ENCODE data around the gene CES2.

CES2 gene

DNA sequence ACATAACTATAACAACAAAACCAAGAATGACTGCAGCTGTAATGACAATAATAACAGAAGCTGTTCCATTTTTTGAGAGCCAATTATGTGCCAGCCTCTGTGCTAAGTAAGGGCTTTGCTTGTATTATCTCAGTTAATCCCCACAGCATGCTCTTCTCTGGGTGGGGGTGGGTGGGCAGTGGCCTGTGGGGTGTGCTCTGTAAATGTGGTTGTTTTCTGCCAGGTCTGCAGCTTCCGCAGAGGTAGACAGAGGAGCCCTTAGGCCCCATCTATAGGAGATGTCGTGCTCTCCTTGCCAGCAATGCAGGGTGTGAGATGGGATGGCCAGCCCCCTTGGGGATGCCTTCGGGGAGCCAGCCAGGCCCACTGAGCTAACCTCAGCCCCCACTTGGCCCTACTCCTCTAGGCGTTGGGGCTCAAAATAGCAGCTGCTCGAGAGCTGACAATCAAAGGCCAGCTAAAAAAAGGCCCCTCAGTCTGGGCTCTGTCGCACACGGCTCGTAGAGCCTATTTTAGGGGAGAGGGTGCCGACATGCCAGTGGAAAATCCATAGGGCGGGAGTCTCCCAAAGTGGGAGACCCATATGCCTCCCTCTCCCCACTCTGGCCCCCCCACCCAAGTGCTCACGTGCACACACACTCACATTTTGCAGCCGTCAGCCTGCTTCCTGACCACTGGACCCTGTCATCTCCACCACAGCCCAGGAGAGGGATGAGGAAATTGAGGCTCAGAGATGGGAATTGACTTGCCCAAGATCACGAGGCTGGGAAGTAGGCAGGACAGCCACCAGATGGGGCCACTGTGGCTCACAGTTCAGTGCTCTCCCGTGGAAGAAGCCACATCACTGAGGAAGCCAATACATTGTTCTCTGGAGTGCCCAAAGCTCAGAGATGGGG is 32.4 kb upstream of the CES2 start:
- no peak for DNase-seq
- no peaks in the 10 kb centered on the region for H3K9me3 ChIP-seq (ENCODE audit: control extremely low read depth in 1 of 5, control insufficient read depth in 4 of 5, insufficient read depth in 2 of 5, low read depth in 1 of 5, low read length in 4 of 5)
- peaks cover 0 to 10% (median 2%) of the 10 kb centered on the region in 4 experiments for H3K4me1 ChIP-seq (ENCODE audit: control extremely low read depth in 1 of 4, control insufficient read depth in 4 of 4, insufficient read depth in 4 of 4, low read length in 3 of 4)
- POLR2A ChIA-PET = no interaction called here
- peaks cover 0 to 5% (median 0%) of the 10 kb centered on the region in 5 experiments for H3K27me3 ChIP-seq (replicated peaks in 2 of 5; ENCODE audit: control insufficient read depth in 4 of 5, insufficient read depth in 5 of 5, low read length in 4 of 5)
- CTCF ChIA-PET = interaction anchor here (1.3 to 30.6 kb wide), 5 partner anchors 7 to 29 kb away, joined by 3 to 473 read pairs (median 6); partner anchors contain the start of genes CDH16, PDP2 and RRAD
- H3K36me3 ChIP-seq (ENCODE audit: control insufficient read depth in 4 of 4, insufficient read depth in 4 of 4, low read length in 3 of 4) = no peaks in the 10 kb centered on the region
- 70% methylated on average over 4 of the region's 14 CpGs for WGBS (ENCODE audit: insufficient coverage)
- H3K27ac ChIP-seq (ENCODE audit: insufficient read depth in 1 of 2, low read depth in 1 of 2, low read length in 2 of 2, poor library complexity in 1 of 2, severe bottlenecking in 2 of 2) = no peak overlapping the region
- no peak overlapping the region for H3K4me3 ChIP-seq (ENCODE audit: control insufficient read depth in 1 of 7, extremely low read depth in 1 of 7, insufficient read depth in 4 of 7, low read depth in 2 of 7, low read length in 6 of 7)

DNA sequence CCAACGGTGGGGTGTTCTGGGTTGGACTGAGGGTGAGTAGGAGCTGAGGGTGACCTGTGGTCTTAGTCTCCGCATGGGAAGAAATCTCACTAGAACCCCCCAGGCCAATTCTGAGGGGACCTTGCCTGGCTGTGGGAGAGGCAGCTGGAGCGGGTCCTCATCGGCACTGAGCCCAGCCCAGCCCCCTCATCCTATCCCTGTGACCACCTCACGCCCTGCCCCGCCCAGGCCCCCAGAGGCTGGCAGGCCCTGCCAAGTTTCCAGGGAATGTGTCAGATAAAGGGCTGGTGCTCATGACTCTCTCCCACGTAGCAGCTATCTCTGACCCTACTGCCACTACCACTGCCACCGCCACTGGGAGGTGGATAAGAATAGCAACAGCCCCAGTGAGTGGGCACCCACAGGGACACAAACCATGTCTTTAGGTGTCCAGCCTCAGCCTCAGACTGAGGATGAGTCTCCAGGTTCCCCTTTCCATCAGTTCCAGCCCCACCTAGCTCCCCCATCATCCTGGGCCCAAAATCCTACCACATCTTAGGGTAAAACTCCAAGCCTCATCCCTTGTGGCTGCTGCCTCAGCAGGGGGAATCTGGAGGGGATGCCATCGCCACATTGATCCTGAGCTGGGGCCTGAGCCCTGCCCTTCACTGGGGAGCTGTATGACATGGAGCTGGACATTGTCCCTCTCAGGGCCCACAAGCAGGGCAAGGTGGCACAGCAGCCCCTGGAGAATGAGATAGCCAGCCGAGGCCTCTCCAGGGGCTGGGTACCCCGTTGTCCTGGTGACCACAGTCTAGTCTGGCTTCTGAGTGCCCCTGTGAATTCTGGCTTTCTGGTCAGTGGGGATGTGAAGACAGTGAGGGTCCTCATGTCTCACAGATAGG is 31.5 kb upstream of the CES2 start:
- Histone ChIP-seq H3K27ac (ENCODE audit: insufficient read depth in 1 of 2, low read depth in 1 of 2, low read length in 2 of 2, poor library complexity in 1 of 2, severe bottlenecking in 2 of 2) (no peak overlapping the region), H3K4me1 (ENCODE audit: control extremely low read depth in 1 of 4, control insufficient read depth in 4 of 4, insufficient read depth in 4 of 4, low read length in 3 of 4) (peaks cover 0 to 10% (median 2%) of the 10 kb centered on the region in 4 experiments), H3K27me3 (replicated peaks in 2 of 5; ENCODE audit: control insufficient read depth in 4 of 5, insufficient read depth in 5 of 5, low read length in 4 of 5) (peaks cover 0 to 7% (median 0%) of the 10 kb centered on the region in 5 experiments), H3K36me3 (ENCODE audit: control insufficient read depth in 4 of 4, insufficient read depth in 4 of 4, low read length in 3 of 4) (no peaks in the 10 kb centered on the region), H3K4me3 (ENCODE audit: control insufficient read depth in 1 of 7, extremely low read depth in 1 of 7, insufficient read depth in 4 of 7, low read depth in 2 of 7, low read length in 6 of 7) (no peak overlapping the region), H3K9me3 (ENCODE audit: control extremely low read depth in 1 of 5, control insufficient read depth in 4 of 5, insufficient read depth in 2 of 5, low read depth in 1 of 5, low read length in 4 of 5) (no peaks in the 10 kb centered on the region)
- POLR2A ChIA-PET = no interaction called here
- CTCF ChIA-PET = interaction anchor here (1.0 to 30.6 kb wide), 7 partner anchors 8 to 71 kb away, joined by 3 to 473 read pairs (median 4); partner anchors contain the start of genes CDH16, PDP2 and RRAD
- DNase-seq = no peak
- 96% methylated on average over 9 of the region's 11 CpGs for WGBS (ENCODE audit: insufficient coverage)

DNA sequence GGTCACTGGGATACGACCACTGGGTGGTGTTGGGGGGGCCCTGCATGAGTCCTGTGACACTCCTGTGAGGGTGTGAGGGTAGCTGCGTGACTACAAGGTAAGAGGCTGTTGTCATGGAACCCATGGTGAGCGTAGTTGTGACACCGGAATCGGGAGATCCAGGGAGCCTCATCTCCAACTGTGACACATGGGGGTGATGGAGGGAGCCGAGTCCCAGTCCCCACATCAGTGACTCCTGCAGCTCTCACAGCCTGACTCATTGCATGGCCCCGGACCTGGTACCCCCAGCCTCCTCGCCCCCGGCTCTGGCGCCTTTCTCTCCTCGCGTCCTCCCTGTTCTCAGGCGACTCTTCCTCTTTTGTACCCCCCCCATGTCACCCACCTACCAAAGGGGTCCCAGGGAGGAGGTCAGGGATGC is 30.9 kb upstream of the CES2 start:
- H3K27ac ChIP-seq (ENCODE audit: insufficient read depth in 1 of 2, low read depth in 1 of 2, low read length in 2 of 2, poor library complexity in 1 of 2, severe bottlenecking in 2 of 2) = no peak overlapping the region
- CTCF ChIA-PET = interaction anchor here (1.0 to 30.6 kb wide), 5 partner anchors 9 to 71 kb away, joined by 3 to 473 read pairs (median 5); partner anchors contain the start of genes CDH16 and RRAD
- WGBS (ENCODE audit: insufficient coverage) = 100% methylated on average over 4 of the region's 13 CpGs

DNA sequence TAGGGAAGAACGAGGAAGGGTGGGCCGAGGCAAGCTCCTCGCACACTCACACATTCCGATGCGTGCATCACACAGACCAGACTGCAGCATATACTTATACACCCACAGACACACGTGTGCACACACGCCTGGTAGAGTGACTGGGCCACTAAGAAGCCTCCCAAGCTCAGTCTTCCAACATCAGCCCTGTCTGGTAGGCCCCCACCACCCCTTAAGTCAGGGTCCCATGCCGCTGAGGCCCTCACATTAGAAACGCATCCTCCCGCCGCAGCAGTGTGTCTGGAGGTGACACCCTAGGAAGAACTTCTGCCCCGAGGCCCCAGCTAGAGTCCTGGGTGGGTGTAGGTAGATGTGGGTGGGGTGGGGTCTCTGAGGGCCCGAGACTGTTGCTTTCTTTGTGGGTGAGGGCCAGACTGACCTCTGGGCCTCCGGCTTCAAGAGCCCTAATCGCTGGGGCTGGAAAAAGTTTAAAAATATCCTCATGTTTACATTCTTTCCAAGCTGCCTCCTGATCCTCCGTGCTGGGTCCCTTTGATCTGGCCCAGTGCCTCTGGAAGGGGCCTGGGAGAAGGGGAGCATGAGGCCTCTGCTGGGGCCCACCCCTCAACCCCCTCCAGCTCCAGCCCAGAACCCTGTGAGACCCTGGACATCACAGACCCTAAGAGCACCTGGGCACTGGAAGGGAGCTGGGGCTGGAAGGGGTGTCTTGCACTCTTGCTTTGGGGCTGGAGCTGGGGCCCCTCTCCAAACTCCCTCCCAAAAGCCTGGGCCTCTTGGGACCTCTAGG is 30.3 kb upstream of the CES2 start:
- Histone ChIP-seq H3K36me3 (ENCODE audit: control insufficient read depth in 4 of 4, insufficient read depth in 4 of 4, low read length in 3 of 4) (no peaks in the 10 kb centered on the region), H3K9me3 (ENCODE audit: control extremely low read depth in 1 of 5, control insufficient read depth in 4 of 5, insufficient read depth in 2 of 5, low read depth in 1 of 5, low read length in 4 of 5) (no peaks in the 10 kb centered on the region), H3K4me1 (ENCODE audit: control extremely low read depth in 1 of 4, control insufficient read depth in 4 of 4, insufficient read depth in 4 of 4, low read length in 3 of 4) (peaks cover 0 to 3% (median under 1%) of the 10 kb centered on the region in 4 experiments), H3K27ac (ENCODE audit: insufficient read depth in 1 of 2, low read depth in 1 of 2, low read length in 2 of 2, poor library complexity in 1 of 2, severe bottlenecking in 2 of 2) (no peak overlapping the region), H3K4me3 (ENCODE audit: control insufficient read depth in 1 of 7, extremely low read depth in 1 of 7, insufficient read depth in 4 of 7, low read depth in 2 of 7, low read length in 6 of 7) (no peak overlapping the region), H3K27me3 (replicated peaks in 2 of 5; ENCODE audit: control insufficient read depth in 4 of 5, insufficient read depth in 5 of 5, low read length in 4 of 5) (peaks cover 0 to 7% (median 0%) of the 10 kb centered on the region in 5 experiments)
- 98% methylated on average over 8 of the region's 16 CpGs for WGBS (ENCODE audit: insufficient coverage)
- POLR2A ChIA-PET = interaction anchor here (0.5 kb wide), 1 partner anchor 148 kb away, joined by 3 read pairs; no protein-coding TSS in a partner anchor
- no peak for DNase-seq
- CTCF ChIA-PET = interaction anchor here (0.9 to 30.6 kb wide), 6 partner anchors 9 to 70 kb away, joined by 4 to 473 read pairs (median 7); partner anchors contain the start of genes CDH16 and RRAD

More for the DNA sequence above, 30.9 kb upstream of the CES2 start:
- peaks cover 0 to 9% (median 2%) of the 10 kb centered on the region in 4 experiments for H3K4me1 ChIP-seq (ENCODE audit: control extremely low read depth in 1 of 4, control insufficient read depth in 4 of 4, insufficient read depth in 4 of 4, low read length in 3 of 4)
- H3K4me3 ChIP-seq (ENCODE audit: control insufficient read depth in 1 of 7, extremely low read depth in 1 of 7, insufficient read depth in 4 of 7, low read depth in 2 of 7, low read length in 6 of 7) = no peak overlapping the region
- no peak for DNase-seq
- POLR2A ChIA-PET = no interaction called here
- no peaks in the 10 kb centered on the region for H3K9me3 ChIP-seq (ENCODE audit: control extremely low read depth in 1 of 5, control insufficient read depth in 4 of 5, insufficient read depth in 2 of 5, low read depth in 1 of 5, low read length in 4 of 5)
- H3K27me3 ChIP-seq (replicated peaks in 2 of 5; ENCODE audit: control insufficient read depth in 4 of 5, insufficient read depth in 5 of 5, low read length in 4 of 5) = peaks cover 0 to 7% (median 0%) of the 10 kb centered on the region in 5 experiments
- H3K36me3 ChIP-seq (ENCODE audit: control insufficient read depth in 4 of 4, insufficient read depth in 4 of 4, low read length in 3 of 4) = no peaks in the 10 kb centered on the region

DNA sequence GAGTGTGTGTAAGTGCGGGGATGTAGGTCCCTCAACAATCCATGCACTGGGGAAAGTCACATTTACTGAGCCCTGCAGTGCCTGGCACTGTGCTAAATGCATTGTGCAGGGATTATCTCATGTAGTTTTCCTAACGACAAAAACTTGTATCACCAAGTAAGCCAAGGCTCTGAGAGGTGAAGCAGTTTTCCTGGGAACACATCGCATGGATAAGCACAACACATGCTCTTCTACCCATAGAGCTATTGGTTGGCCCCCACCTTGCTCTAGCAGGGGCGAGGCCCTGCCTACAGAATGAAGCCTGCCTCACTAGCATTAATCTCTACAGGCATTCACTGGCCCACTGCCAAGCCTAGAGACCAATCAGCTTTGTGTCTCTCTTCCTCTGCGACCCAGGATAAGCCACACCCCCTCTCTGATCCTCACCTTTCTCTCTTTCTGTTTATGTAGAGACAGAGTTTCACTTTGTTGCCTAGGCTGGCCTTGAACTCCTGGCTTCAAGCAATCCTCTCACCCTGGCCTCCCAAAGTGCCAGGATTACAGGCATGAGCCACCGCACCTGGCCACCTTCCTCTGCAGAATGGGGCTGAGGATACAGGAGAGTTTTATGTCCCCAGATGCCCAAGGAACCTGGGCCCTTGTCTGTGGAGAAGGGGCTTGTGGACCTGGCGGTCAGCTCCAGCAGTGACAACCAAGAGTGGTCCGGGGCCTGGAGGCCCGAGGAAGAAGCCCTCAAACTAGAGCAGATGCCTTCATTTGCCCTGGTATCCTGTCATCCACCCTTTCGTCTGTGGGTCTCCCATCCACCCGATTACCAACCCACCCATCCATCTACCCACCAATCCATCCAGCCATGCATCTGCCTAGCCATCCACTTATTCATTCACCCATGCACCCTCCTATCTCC is 29.4 kb upstream of the CES2 start:
- 92% methylated on average over 11 of the region's 11 CpGs for WGBS (ENCODE audit: insufficient coverage)
- no peaks in the 10 kb centered on the region for H3K4me1 ChIP-seq (ENCODE audit: control extremely low read depth in 1 of 4, control insufficient read depth in 4 of 4, insufficient read depth in 4 of 4, low read length in 3 of 4)
- H3K4me3 ChIP-seq (ENCODE audit: control insufficient read depth in 1 of 7, extremely low read depth in 1 of 7, insufficient read depth in 4 of 7, low read depth in 2 of 7, low read length in 6 of 7) = no peak overlapping the region
- H3K27me3 ChIP-seq (replicated peaks in 2 of 5; ENCODE audit: control insufficient read depth in 4 of 5, insufficient read depth in 5 of 5, low read length in 4 of 5) = peaks cover 0 to 7% (median 0%) of the 10 kb centered on the region in 5 experiments
- no peak overlapping the region for H3K27ac ChIP-seq (ENCODE audit: insufficient read depth in 1 of 2, low read depth in 1 of 2, low read length in 2 of 2, poor library complexity in 1 of 2, severe bottlenecking in 2 of 2)
- no peaks in the 10 kb centered on the region for H3K36me3 ChIP-seq (ENCODE audit: control insufficient read depth in 4 of 4, insufficient read depth in 4 of 4, low read length in 3 of 4)
- ChIA-PET CTCF (interaction anchor here (0.6 to 30.6 kb wide), 5 partner anchors 10 to 71 kb away, joined by 3 to 473 read pairs (median 5); partner anchors contain the start of genes CDH16 and RRAD), POLR2A (no interaction called here)
- peak in 1 of 3 donors; percentile 36 for DNase-seq
- no peaks in the 10 kb centered on the region for H3K9me3 ChIP-seq (ENCODE audit: control extremely low read depth in 1 of 5, control insufficient read depth in 4 of 5, insufficient read depth in 2 of 5, low read depth in 1 of 5, low read length in 4 of 5)

Measured in common myeloid progenitor, CD34-positive (primary cell).